PC-9 (cell line): ENCODE measurements around the gene HIBADH. TPM values are rescaled to one million over a fixed set of nuclear protein-coding genes. Genes with fewer than 3 reads are reported as not detected.

Source experiments
- BruUV-seq: library from RNA; stranded (reverse); fragments of 400-500 nt; replicated peaks from 2 replicates; lab custom pipeline; 2021; lab: Mats Ljungman, UMichigan
- CTCF ChIA-PET: fragments of 300-600 bp; sonication (Branson Sonifier 250); formaldehyde crosslinking; loops from one replicate; lab custom pipeline; 2022; ENCODE audit warnings: antibody characterized with exemption; lab: Charles Lee
- POLR2A ChIA-PET: fragments of 300-600 bp; sonication (Branson Sonifier 250); formaldehyde crosslinking; loops from one replicate; lab custom pipeline; 2022; ENCODE audit warnings: antibody characterized with exemption; ENCODE audit not compliant: unreplicated experiment; lab: Charles Lee
- DNase-seq, 2 experiments: peaks; one replicate each; pipeline versions ENCODE4 v3.0.0 to v3.0.0-alpha.2; 2015 to 2022; ENCODE audit warnings: mixed read lengths in 1 of 2
- H2AFZ ChIP-seq: fragments of 200-600 bp; sonication (generic); 2 replicates; pipeline ENCODE4 v1.8.1; 2017; ENCODE audit warnings: antibody characterized with exemption
- H3F3A ChIP-seq: fragments of 200-600 bp; sonication (generic); 2 replicates; pipeline ENCODE4 v1.8.1; 2017; ENCODE audit warnings: antibody characterized with exemption, mild to moderate bottlenecking, low read depth; ENCODE audit not compliant: insufficient read depth
- H3K27ac ChIP-seq: fragments of 200-600 bp; sonication (generic); 2 replicates; pipeline ENCODE4 v1.6.1; 2016; ENCODE audit warnings: mixed run types
- H3K27me3 ChIP-seq: fragments of 200-600 bp; sonication (generic); 2 replicates; pipeline ENCODE4 v1.6.1; 2016; ENCODE audit warnings: low read depth, mixed run types; ENCODE audit not compliant: insufficient read depth
- H3K36me3 ChIP-seq: fragments of 200-600 bp; sonication (generic); 2 replicates; pipeline ENCODE4 v1.6.1; 2016; ENCODE audit warnings: low read depth, mixed run types
- H3K4me1 ChIP-seq: fragments of 200-600 bp; sonication (generic); replicated peaks from 2 replicates; pipeline ENCODE4 v1.6.1; 2016; ENCODE audit warnings: mixed run types; ENCODE audit not compliant: insufficient read depth
- H3K4me2 ChIP-seq: fragments of 200-600 bp; sonication (generic); 2 replicates; pipeline ENCODE4 v1.6.1; 2017; ENCODE audit warnings: mixed run types
- H3K4me3 ChIP-seq: fragments of 200-600 bp; sonication (generic); 2 replicates; pipeline ENCODE4 v1.6.1; 2016; ENCODE audit warnings: mixed run types
- H3K79me2 ChIP-seq: fragments of 200-600 bp; sonication (generic); 2 replicates; pipeline ENCODE4 v1.6.1; 2017; ENCODE audit warnings: low read depth, mixed run types
- H3K9me2 ChIP-seq: fragments of 200-600 bp; sonication (generic); 2 replicates; pipeline ENCODE4 v1.8.1; 2017; ENCODE audit warnings: mild to moderate bottlenecking; ENCODE audit not compliant: insufficient read depth
- H3K9me3 ChIP-seq: fragments of 200-600 bp; sonication (generic); 2 replicates; pipeline ENCODE4 v1.8.1; 2016; ENCODE audit warnings: low read depth; ENCODE audit not compliant: insufficient read depth
- H4K20me1 ChIP-seq: fragments of 200-600 bp; sonication (generic); 2 replicates; pipeline ENCODE4 v1.8.1; 2017; ENCODE audit not compliant: insufficient read depth
- EZH2 ChIP-seq: fragments of 200-600 bp; sonication (generic); IDR thresholded peaks from 2 replicates; pipeline ENCODE4 v1.8.0; 2017; ENCODE audit warnings: antibody characterized with exemption, low read depth
- intact Hi-C: fragments of 100-400 bp; cut with micrococcal nuclease; formaldehyde crosslinking; loops from one replicate; pipeline ENCODE4 v1.10.0; 2022; ENCODE audit not compliant: unreplicated experiment
- total RNA-seq: library from RNA; stranded (reverse); gene quantifications from 2 replicates; pipeline ENCODE4 v1.2.3, GENCODE V29; 2021
- TF ChIP-seq, protein P1 (sequence below): fragments of 200-600 bp; sonication (generic); conservative IDR thresholded peaks from 2 replicates; pipeline ENCODE4 v1.6.1; 2017; ENCODE audit warnings: mixed run types, antibody characterized with exemption, mild to moderate bottlenecking, moderate library complexity

Gene HIBADH
- total RNA-seq, 1 experiment from 2014 or later: 73.9 TPM

DNA sequence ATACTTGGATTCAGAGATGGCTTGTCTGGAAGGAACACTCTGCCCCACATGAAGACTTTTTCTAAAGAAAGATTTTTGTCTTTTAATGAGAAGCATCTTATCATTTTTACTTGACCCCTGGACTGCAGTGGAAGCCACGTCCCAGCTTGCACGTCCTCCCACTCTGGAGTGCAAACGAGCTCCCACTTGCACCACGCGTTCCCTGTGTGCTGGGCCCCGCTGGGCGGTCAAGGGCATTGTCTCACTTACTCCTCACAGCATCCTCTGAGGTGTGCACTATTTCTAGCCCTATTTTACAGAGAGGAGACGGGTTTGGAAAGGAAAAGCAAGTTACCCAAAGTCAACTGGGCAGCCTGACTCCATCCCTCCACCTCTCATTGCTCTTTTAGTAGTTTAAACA is 175.2 kb downstream of the HIBADH start:
- no peaks in the 10 kb centered on the region for H3K9me3 ChIP-seq
- intact Hi-C loops: no loop called here
- BruUV-seq: no TSS peak
- no peak overlapping the region for H3K4me2 ChIP-seq
- no peak overlapping the region for H2AFZ ChIP-seq
- H3K4me3 ChIP-seq: no peak overlapping the region
- POLR2A ChIA-PET: interaction anchor here (0.7 kb wide), 1 partner anchor 250 kb away, joined by 3 read pairs; no protein-coding TSS in a partner anchor
- CTCF ChIA-PET: no interaction called here
- no peaks in the 10 kb centered on the region for H3K79me2 ChIP-seq
- no peaks in the 10 kb centered on the region; the same call in 1 of the 2 replicates for H3K27me3 ChIP-seq
- no peak overlapping the region for H3K27ac ChIP-seq
- TF ChIP-seq, protein P1, sequence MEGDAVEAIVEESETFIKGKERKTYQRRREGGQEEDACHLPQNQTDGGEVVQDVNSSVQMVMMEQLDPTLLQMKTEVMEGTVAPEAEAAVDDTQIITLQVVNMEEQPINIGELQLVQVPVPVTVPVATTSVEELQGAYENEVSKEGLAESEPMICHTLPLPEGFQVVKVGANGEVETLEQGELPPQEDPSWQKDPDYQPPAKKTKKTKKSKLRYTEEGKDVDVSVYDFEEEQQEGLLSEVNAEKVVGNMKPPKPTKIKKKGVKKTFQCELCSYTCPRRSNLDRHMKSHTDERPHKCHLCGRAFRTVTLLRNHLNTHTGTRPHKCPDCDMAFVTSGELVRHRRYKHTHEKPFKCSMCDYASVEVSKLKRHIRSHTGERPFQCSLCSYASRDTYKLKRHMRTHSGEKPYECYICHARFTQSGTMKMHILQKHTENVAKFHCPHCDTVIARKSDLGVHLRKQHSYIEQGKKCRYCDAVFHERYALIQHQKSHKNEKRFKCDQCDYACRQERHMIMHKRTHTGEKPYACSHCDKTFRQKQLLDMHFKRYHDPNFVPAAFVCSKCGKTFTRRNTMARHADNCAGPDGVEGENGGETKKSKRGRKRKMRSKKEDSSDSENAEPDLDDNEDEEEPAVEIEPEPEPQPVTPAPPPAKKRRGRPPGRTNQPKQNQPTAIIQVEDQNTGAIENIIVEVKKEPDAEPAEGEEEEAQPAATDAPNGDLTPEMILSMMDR: no peak
- TF ChIP-seq EZH2: no peak
- no peaks in the 10 kb centered on the region for H3F3A ChIP-seq
- 0 out of 2 replicates have a peak, but pooled peaks cover 3% of the 10 kb centered on the region for H3K9me2 ChIP-seq
- no peaks in the 10 kb centered on the region for H3K36me3 ChIP-seq
- DNase-seq: peak in 1 of 2 experiments; percentile 4
- H3K4me1 ChIP-seq: no peaks in the 10 kb centered on the region
- H4K20me1 ChIP-seq: no peaks in the 10 kb centered on the region

DNA sequence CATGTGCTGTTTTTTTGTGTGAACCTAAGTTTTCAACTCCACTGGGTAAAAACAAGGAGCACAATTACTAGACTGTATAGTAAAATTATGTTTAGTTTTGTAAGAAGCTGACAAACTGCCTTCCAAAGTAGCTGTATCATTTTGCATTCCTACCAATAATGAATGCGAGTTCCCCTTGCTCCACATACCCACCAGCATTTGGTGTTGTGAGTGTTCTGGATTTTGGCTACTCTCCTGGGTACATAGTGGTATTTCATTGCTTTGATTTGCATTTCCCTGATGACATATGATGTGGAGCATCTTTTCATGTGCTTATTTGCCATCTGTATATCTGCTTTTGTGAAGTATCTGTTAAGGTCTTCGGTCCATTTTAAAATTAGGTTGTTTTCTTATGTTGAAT is 178.2 kb downstream of the HIBADH start:
- H3K27me3 ChIP-seq: no peaks in the 10 kb centered on the region; the same call in 1 of the 2 replicates
- no peak overlapping the region for H3K27ac ChIP-seq
- TF ChIP-seq EZH2: no peak
- TF ChIP-seq, protein P1: no peak
- POLR2A ChIA-PET: no interaction called here
- H3K36me3 ChIP-seq: no peaks in the 10 kb centered on the region
- no peaks in the 10 kb centered on the region for H3K9me3 ChIP-seq
- intact Hi-C loops: no loop called here
- H4K20me1 ChIP-seq: no peaks in the 10 kb centered on the region
- CTCF ChIA-PET: no interaction called here
- H3F3A ChIP-seq: no peaks in the 10 kb centered on the region
- no peak overlapping the region for H3K4me2 ChIP-seq
- H3K4me3 ChIP-seq: no peak overlapping the region
- H3K4me1 ChIP-seq: no peaks in the 10 kb centered on the region
- H3K79me2 ChIP-seq: no peaks in the 10 kb centered on the region
- no peak overlapping the region for H2AFZ ChIP-seq
- H3K9me2 ChIP-seq: 0 out of 2 replicates have a peak, but pooled peaks cover 3% of the 10 kb centered on the region
- no TSS peak for BruUV-seq
- DNase-seq: no peak

DNA sequence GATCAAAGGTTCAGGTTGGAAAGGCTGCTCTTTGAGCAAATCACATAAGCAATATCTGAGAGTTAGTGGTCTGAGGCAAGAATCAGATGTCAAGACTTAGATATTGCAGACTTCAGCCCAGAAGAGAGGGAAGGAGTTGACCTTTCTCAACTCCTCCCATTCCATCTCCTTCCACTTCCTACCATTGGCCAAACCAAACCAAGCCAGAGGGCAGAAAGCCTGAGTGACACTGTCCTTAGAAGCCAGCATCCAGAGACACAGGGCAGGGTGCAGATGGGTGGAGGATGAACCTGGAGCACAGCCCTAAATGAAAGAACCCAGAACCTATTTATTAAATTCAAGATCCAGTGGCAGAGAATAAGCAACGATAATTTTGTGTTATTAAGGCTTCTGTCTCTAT is 180.5 kb downstream of the HIBADH start:
- Histone ChIP-seq H4K20me1 (no peaks in the 10 kb centered on the region), H3K36me3 (no peaks in the 10 kb centered on the region), H3K27me3 (no peaks in the 10 kb centered on the region; the same call in 1 of the 2 replicates), H3K4me2 (no peak overlapping the region), H3K4me1 (no peaks in the 10 kb centered on the region), H3F3A (no peaks in the 10 kb centered on the region), H3K27ac (no peak overlapping the region), H3K9me3 (no peaks in the 10 kb centered on the region), H3K79me2 (no peaks in the 10 kb centered on the region), H2AFZ (no peak overlapping the region), H3K4me3 (no peak overlapping the region), H3K9me2 (0 out of 2 replicates have a peak, but pooled peaks cover 3% of the 10 kb centered on the region)
- ChIA-PET POLR2A (no interaction called here), CTCF (no interaction called here)
- DNase-seq: no peak
- TF ChIP-seq, protein P1: no peak
- no peak for TF ChIP-seq EZH2
- intact Hi-C loops: no loop called here
- no TSS peak for BruUV-seq
